ENCODE data around the gene ZFAND3. TPM values are rescaled to one million over a fixed set of nuclear protein-coding genes. Genes with fewer than 3 reads are reported as not detected.
A peak's percentile ranks its signal among the peaks of the same experiment; 100 is the strongest.

Gene ZFAND3
- total and polyA plus RNA-seq, 2 experiments from 2014 or later = 16.9 to 28.2 TPM

DNA sequence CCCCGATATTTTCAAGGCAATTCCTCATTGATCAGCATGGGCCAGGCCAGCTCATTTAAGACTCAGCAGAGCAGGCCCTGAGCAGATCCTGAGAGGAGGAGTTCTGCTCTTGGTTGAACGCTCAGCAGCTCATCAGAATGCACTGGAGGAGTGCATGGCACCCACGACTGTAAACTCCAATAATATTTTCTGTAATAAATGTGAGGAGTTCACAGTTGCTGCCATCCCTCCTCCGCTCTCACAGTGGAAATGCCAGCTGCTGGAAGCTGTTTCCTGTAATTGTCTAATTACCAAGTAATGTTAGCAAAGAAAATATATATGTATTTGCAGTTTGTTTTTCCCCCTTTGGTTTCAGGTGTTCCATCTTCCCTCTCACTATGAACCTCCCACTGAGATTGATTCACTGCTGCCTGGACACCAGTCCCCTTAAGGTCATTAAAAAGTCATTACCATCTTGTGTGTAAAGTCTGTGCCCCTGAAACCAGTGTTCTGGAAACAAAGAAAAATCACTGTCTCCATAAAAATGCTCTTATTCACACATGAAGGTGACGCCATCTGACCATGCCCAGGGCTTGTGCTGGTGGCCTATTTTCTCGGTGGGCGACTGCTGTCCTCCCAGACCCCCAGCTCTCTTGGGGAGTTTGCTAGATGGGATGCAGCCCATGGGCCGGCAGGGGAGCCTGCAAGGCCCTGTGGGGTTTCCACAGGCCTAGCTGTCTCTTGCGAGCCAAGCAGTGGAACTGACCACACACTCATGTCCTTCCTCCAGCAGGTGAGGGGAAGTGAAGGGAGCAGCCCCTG, 374.2 kb downstream of the ZFAND3 start:
- H3K4me2 ChIP-seq = no peak overlapping the region
- H3K36me3 ChIP-seq (ENCODE audit: insufficient read depth) = no peaks in the 10 kb centered on the region
- peaks cover 25% of the 10 kb centered on the region for H3K4me1 ChIP-seq (ENCODE audit: insufficient read depth)
- H3K9me3 Mint-ChIP-seq = no peaks in the 10 kb centered on the region
- no peaks in the 10 kb centered on the region for H3K9me2 ChIP-seq (ENCODE audit: insufficient read depth)
- H3K4me1 Mint-ChIP-seq = peaks cover 35% of the 10 kb centered on the region
- no peaks in the 10 kb centered on the region for H3K27me3 Mint-ChIP-seq (ENCODE audit: insufficient read depth, low read depth, poor library complexity)
- H3K4me3 ChIP-seq = no peak overlapping the region
- no peaks in the 10 kb centered on the region for H4K20me1 ChIP-seq (replicated peaks; ENCODE audit: insufficient read depth)
- no peak overlapping the region for H3K27ac ChIP-seq (ENCODE audit: low read depth)
- no peaks in the 10 kb centered on the region for H3F3A ChIP-seq (replicated peaks; ENCODE audit: low read depth)
- no peaks in the 10 kb centered on the region for H3K79me2 ChIP-seq (replicated peaks; ENCODE audit: insufficient read depth)
- no peak for TF ChIP-seq CREB1 (CRISPR knock-in tag; IDR thresholded peaks at IDR 0.05; ENCODE audit: low read depth)
- TF ChIP-seq POLR2AphosphoS5 (IDR thresholded peaks at IDR 0.05; ENCODE audit: low read depth) = no peak
- no peak for TF ChIP-seq STAT1 (IDR thresholded peaks at IDR 0.05; ENCODE audit: unreplicated experiment)
- TF ChIP-seq NANOG (IDR thresholded peaks at IDR 0.05; ENCODE audit: borderline replicate concordance) = no peak
- TF ChIP-seq ZNF331 (CRISPR knock-in tag; IDR thresholded peaks at IDR 0.05; ENCODE audit: low read depth) = no peak
- TF ChIP-seq, protein P1, sequence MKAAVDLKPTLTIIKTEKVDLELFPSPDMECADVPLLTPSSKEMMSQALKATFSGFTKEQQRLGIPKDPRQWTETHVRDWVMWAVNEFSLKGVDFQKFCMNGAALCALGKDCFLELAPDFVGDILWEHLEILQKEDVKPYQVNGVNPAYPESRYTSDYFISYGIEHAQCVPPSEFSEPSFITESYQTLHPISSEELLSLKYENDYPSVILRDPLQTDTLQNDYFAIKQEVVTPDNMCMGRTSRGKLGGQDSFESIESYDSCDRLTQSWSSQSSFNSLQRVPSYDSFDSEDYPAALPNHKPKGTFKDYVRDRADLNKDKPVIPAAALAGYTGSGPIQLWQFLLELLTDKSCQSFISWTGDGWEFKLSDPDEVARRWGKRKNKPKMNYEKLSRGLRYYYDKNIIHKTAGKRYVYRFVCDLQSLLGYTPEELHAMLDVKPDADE (IDR thresholded peaks at IDR 0.05) = no peak
- no peak for TF ChIP-seq ZNF114 (CRISPR knock-in tag; IDR thresholded peaks at IDR 0.05)
- no peak for TF ChIP-seq JUNB (IDR thresholded peaks at IDR 0.05; ENCODE audit: unreplicated experiment)
- TF ChIP-seq, protein P2, sequence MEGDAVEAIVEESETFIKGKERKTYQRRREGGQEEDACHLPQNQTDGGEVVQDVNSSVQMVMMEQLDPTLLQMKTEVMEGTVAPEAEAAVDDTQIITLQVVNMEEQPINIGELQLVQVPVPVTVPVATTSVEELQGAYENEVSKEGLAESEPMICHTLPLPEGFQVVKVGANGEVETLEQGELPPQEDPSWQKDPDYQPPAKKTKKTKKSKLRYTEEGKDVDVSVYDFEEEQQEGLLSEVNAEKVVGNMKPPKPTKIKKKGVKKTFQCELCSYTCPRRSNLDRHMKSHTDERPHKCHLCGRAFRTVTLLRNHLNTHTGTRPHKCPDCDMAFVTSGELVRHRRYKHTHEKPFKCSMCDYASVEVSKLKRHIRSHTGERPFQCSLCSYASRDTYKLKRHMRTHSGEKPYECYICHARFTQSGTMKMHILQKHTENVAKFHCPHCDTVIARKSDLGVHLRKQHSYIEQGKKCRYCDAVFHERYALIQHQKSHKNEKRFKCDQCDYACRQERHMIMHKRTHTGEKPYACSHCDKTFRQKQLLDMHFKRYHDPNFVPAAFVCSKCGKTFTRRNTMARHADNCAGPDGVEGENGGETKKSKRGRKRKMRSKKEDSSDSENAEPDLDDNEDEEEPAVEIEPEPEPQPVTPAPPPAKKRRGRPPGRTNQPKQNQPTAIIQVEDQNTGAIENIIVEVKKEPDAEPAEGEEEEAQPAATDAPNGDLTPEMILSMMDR (conservative IDR thresholded peaks at IDR 0.05; ENCODE audit: low read depth in 2 of 2) = no peak
- TF ChIP-seq, protein P3, sequence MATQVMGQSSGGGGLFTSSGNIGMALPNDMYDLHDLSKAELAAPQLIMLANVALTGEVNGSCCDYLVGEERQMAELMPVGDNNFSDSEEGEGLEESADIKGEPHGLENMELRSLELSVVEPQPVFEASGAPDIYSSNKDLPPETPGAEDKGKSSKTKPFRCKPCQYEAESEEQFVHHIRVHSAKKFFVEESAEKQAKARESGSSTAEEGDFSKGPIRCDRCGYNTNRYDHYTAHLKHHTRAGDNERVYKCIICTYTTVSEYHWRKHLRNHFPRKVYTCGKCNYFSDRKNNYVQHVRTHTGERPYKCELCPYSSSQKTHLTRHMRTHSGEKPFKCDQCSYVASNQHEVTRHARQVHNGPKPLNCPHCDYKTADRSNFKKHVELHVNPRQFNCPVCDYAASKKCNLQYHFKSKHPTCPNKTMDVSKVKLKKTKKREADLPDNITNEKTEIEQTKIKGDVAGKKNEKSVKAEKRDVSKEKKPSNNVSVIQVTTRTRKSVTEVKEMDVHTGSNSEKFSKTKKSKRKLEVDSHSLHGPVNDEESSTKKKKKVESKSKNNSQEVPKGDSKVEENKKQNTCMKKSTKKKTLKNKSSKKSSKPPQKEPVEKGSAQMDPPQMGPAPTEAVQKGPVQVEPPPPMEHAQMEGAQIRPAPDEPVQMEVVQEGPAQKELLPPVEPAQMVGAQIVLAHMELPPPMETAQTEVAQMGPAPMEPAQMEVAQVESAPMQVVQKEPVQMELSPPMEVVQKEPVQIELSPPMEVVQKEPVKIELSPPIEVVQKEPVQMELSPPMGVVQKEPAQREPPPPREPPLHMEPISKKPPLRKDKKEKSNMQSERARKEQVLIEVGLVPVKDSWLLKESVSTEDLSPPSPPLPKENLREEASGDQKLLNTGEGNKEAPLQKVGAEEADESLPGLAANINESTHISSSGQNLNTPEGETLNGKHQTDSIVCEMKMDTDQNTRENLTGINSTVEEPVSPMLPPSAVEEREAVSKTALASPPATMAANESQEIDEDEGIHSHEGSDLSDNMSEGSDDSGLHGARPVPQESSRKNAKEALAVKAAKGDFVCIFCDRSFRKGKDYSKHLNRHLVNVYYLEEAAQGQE (IDR thresholded peaks at IDR 0.05; ENCODE audit: unreplicated experiment) = no peak
- no peak for TF ChIP-seq EZH2 (IDR thresholded peaks at IDR 0.05; ENCODE audit: low read depth, unreplicated experiment)
- no peaks in the 10 kb centered on the region for H3K27me3 ChIP-seq (ENCODE audit: insufficient read depth)
- no peak for DNase-seq (ENCODE audit: low spot score)
- H3K27ac Mint-ChIP-seq = peak overlapping the region; percentile 1; the same call in 1 of the 2 replicates
- ATAC-seq = peak; percentile 11; the same call in 1 of the 3 replicates
- no peak overlapping the region for H2AFZ ChIP-seq
- H3K36me3 Mint-ChIP-seq (ENCODE audit: low read depth) = no peaks in the 10 kb centered on the region
- H3K4me3 Mint-ChIP-seq = no peak overlapping the region

Measured in GM23338 (cell line).